ENCODE measurements around the gene CORO1C. TPM values are rescaled to one million over a fixed set of nuclear protein-coding genes. Genes with fewer than 3 reads are reported as not detected.
A peak's percentile ranks its signal among the peaks of the same experiment; 100 is the strongest.

CORO1C gene
- total and polyA plus RNA-seq, 9 of the 15 experiments (the other 6 are each of a cell fraction or from before 2014, with no cell fraction given), result 55.2 to 280 (median 150) TPM

DNA sequence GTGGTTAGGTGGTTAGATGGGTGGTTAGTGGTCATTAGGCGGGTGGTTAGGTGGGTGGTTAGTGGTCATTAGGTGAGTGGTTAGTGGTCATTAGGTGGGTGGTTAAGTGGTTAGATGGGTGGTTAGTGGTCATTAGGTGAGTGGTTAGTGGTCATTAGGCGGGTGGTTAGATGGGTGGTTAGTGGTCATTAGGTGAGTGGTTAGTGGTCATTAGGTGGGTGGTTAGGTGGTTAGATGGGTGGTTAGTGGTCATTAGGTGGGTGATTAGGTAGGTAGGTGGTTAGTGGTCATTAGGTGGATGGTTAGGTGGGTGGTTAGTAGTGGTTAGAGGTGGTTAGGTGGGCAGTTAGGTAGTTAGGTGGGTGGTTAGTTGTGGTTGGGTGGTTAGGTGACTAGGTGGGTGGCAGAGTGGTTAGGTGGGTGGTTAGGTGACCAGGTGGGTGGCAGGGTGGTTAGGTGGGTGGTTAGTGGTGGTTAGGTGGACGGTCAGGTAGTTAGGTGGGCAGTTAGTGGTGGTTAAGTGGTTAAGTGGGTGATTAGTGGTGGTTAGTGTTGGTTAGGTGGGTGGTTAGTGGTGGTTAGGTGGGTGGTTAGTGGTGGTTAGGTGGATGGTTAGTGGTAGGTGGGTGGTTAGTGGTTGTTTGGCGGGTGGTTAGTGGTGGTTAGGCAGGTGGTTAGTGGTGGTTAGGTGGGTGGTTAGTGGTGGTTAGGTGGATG, 125.5 kb downstream of the CORO1C start (continued):
- peak; percentile 96 for TF ChIP-seq NUFIP1 (IDR thresholded peaks at IDR 0.05; ENCODE audit: partially characterized antibody)
- TF ChIP-seq, protein P1, sequence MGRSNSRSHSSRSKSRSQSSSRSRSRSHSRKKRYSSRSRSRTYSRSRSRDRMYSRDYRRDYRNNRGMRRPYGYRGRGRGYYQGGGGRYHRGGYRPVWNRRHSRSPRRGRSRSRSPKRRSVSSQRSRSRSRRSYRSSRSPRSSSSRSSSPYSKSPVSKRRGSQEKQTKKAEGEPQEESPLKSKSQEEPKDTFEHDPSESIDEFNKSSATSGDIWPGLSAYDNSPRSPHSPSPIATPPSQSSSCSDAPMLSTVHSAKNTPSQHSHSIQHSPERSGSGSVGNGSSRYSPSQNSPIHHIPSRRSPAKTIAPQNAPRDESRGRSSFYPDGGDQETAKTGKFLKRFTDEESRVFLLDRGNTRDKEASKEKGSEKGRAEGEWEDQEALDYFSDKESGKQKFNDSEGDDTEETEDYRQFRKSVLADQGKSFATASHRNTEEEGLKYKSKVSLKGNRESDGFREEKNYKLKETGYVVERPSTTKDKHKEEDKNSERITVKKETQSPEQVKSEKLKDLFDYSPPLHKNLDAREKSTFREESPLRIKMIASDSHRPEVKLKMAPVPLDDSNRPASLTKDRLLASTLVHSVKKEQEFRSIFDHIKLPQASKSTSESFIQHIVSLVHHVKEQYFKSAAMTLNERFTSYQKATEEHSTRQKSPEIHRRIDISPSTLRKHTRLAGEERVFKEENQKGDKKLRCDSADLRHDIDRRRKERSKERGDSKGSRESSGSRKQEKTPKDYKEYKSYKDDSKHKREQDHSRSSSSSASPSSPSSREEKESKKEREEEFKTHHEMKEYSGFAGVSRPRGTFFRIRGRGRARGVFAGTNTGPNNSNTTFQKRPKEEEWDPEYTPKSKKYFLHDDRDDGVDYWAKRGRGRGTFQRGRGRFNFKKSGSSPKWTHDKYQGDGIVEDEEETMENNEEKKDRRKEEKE (IDR thresholded peaks at IDR 0.05; ENCODE audit: borderline replicate concordance in 1 of 2, control insufficient read depth in 1 of 2, low read depth in 2 of 2, low read length in 1 of 2), result peak in 1 of 2 experiments; percentile 89; a peak in 2 of 4 replicates
- no peak for TF ChIP-seq ZNF197 (CRISPR knock-in tag; IDR thresholded peaks at IDR 0.05; ENCODE audit: low read depth)
- peak; percentile 37; the same call in 1 of the 2 replicates for TF ChIP-seq TSC22D4 (tag; IDR thresholded peaks at IDR 0.05)
- TF ChIP-seq, protein P2, sequence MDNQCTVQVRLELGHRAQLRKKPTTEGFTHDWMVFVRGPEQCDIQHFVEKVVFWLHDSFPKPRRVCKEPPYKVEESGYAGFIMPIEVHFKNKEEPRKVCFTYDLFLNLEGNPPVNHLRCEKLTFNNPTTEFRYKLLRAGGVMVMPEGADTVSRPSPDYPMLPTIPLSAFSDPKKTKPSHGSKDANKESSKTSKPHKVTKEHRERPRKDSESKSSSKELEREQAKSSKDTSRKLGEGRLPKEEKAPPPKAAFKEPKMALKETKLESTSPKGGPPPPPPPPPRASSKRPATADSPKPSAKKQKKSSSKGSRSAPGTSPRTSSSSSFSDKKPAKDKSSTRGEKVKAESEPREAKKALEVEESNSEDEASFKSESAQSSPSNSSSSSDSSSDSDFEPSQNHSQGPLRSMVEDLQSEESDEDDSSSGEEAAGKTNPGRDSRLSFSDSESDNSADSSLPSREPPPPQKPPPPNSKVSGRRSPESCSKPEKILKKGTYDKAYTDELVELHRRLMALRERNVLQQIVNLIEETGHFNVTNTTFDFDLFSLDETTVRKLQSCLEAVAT (IDR thresholded peaks at IDR 0.05), result 0 out of 4 replicates have a peak, but pooled peaks of 1 of the 2 experiments have one; percentile 11
- TF ChIP-seq SMARCA5 (IDR thresholded peaks at IDR 0.05), result peak; percentile 48; the same call in 1 of the 2 replicates
- no peak for TF ChIP-seq ZNF274 (IDR thresholded peaks at IDR 0.05; ENCODE audit: borderline replicate concordance, low read depth, low read length)
- no peak for TF ChIP-seq CBX3 (IDR thresholded peaks at IDR 0.05; ENCODE audit: borderline replicate concordance in 1 of 2, low read length in 2 of 2)
- TF ChIP-seq MEIS2 (IDR thresholded peaks at IDR 0.05; ENCODE audit: partially characterized antibody), result peak; percentile 56
- no peak for TF ChIP-seq CEBPG (CRISPR knock-in tag; IDR thresholded peaks at IDR 0.05)
- no peak for TF ChIP-seq CEBPG (tag; conservative IDR thresholded peaks at IDR 0.05 in 1 of 2, IDR thresholded peaks at IDR 0.05 in 1 of 2)
- TF ChIP-seq ZBTB1 (CRISPR knock-in tag; IDR thresholded peaks at IDR 0.05; ENCODE audit: borderline replicate concordance, low read depth), result peak; percentile 60; the same call in 1 of the 2 replicates
- peak; percentile 16; the same call in 1 of the 2 replicates for TF ChIP-seq FOXP1 (CRISPR knock-in tag; IDR thresholded peaks at IDR 0.05)
